Measurements from ENCODE around the gene ART1. TPM values are rescaled to one million over a fixed set of nuclear protein-coding genes. Genes with fewer than 3 reads are reported as not detected.
"Not testable (repeated sequence)": the region's sequence is repeated elsewhere in the genome, so short reads cannot be mapped to it uniquely, and the experiment has no call there.

Gene ART1
- total RNA-seq, 4 donors from 2014 or later = not detected

- WGBS, 2 donors (ENCODE audit: low coverage in 1 of 2) = 62% methylated on average over 2 of the region's 8 CpGs; no CpG with 5 or more reads in 1 of the 2 donors
- Histone ChIP-seq H3K36me3 (no peaks in the 10 kb centered on the region), H3K4me1 (peaks cover 0 to 22% (median 9%) of the 10 kb centered on the region in 3 donors), H3K27ac (no peak overlapping the region), H3K4me3 (no peak overlapping the region), H3K27me3 (no peaks in the 10 kb centered on the region), H3K9me3 (no peaks in the 10 kb centered on the region)
- no peak for ATAC-seq
- TF ChIP-seq POLR2AphosphoS5 (IDR thresholded peaks at IDR 0.05) (no peak), POLR2A (IDR thresholded peaks at IDR 0.05) (no peak), EP300 (IDR thresholded peaks at IDR 0.05) (no peak), CTCF (IDR thresholded peaks at IDR 0.05) (no peak)
Observed at GRCh38 chr11:3641191-3641590, 3.7 kb upstream of the ART1 start.

GRCh38 chr11:3641701-3642070, 3.2 kb upstream of the ART1 start, which contains the start of gene ART5:
Gene ART5 (minus strand): TSS chr11:3641992. CDS start chr11:3641862, 130 bp downstream.
- 0 to 7% methylated on average over 1 to 3 of the region's 21 CpGs for WGBS, 2 donors (ENCODE audit: low coverage in 1 of 2)
- Histone ChIP-seq H3K9me3 (no peaks in the 10 kb centered on the region), H3K4me3 (peak within 1 kb of the TSS; percentile 53 to 62), H3K27me3 (no peaks in the 10 kb centered on the region), H3K27ac (peak within 1 kb of the TSS in 3 of 4 donors; percentile 11 to 69 (median 43)), H3K36me3 (no peaks in the 10 kb centered on the region), H3K4me1 (peaks cover 0 to 22% (median 9%) of the 10 kb centered on the region in 3 donors)
- ATAC-seq = no peak
- no peak for TF ChIP-seq POLR2A (IDR thresholded peaks at IDR 0.05)
- no peak for TF ChIP-seq EP300 (IDR thresholded peaks at IDR 0.05)
- no peak for TF ChIP-seq CTCF (IDR thresholded peaks at IDR 0.05)
- no peak for TF ChIP-seq POLR2AphosphoS5 (IDR thresholded peaks at IDR 0.05)

- no peaks in the 10 kb centered on the region for H3K36me3 ChIP-seq
- TF ChIP-seq POLR2AphosphoS5 (IDR thresholded peaks at IDR 0.05) (no peak), CTCF (IDR thresholded peaks at IDR 0.05) (peak in 1 of 4 experiments; percentile 8)
- ATAC-seq = peak; percentile 91
- H3K9me3 ChIP-seq = no peaks in the 10 kb centered on the region
- H3K27me3 ChIP-seq = no peaks in the 10 kb centered on the region
- peak overlapping the region in 3 of 4 donors; percentile 11 to 69 (median 43) for H3K27ac ChIP-seq
- H3K4me3 ChIP-seq = peak overlapping the region; percentile 53 to 62
- peaks cover 0 to 22% (median 9%) of the 10 kb centered on the region in 3 donors for H3K4me1 ChIP-seq
- WGBS, 2 donors (ENCODE audit: low coverage in 1 of 2) = 0% methylated on average over 2 of the region's 55 CpGs; no CpG with 5 or more reads in 1 of the 2 donors
Observed at GRCh38 chr11:3642071-3642951, 2.6 kb upstream of the ART1 start.

- not testable (repeated sequence) for H3K36me3 ChIP-seq, H3K9me3 ChIP-seq, H3K27me3 ChIP-seq, ATAC-seq
- H3K4me3 ChIP-seq = peak overlapping the region in 1 of 2 donors; percentile 62
- peaks cover 0 to 22% (median 9%) of the 10 kb centered on the region in 3 donors for H3K4me1 ChIP-seq
- WGBS, 2 donors (ENCODE audit: low coverage in 1 of 2) = 27 to 52% methylated on average over 2 to 4 of the region's 11 CpGs
- peak overlapping the region in 1 of 4 donors; percentile 69 for H3K27ac ChIP-seq
Observed at GRCh38 chr11:3643102-3643546, 1.8 kb upstream of the ART1 start.

GRCh38 chr11:3645552-3645951, 624 bp downstream of the ART1 start:
- Histone ChIP-seq H3K36me3 (no peaks in the 10 kb centered on the region), H3K4me1 (peaks cover 0 to 22% (median 9%) of the 10 kb centered on the region in 3 donors), H3K27ac (no peak overlapping the region), H3K27me3 (peaks cover 4% of the 10 kb centered on the region), H3K4me3 (no peak overlapping the region), H3K9me3 (no peaks in the 10 kb centered on the region)
- 87% methylated on average over 4 to 5 of the region's 7 CpGs for WGBS, 2 donors (ENCODE audit: low coverage in 1 of 2)
- no peak for ATAC-seq
- TF ChIP-seq POLR2A (IDR thresholded peaks at IDR 0.05) = no peak
- TF ChIP-seq EP300 (IDR thresholded peaks at IDR 0.05) = no peak
- TF ChIP-seq POLR2AphosphoS5 (IDR thresholded peaks at IDR 0.05) = no peak
- no peak for TF ChIP-seq CTCF (IDR thresholded peaks at IDR 0.05)

- WGBS, 2 donors (ENCODE audit: low coverage in 1 of 2) = 54 to 77% methylated on average over 8 to 11 of the region's 13 CpGs
- H3K27me3 ChIP-seq, H3K27ac ChIP-seq, H3K4me3 ChIP-seq, H3K36me3 ChIP-seq, H3K4me1 ChIP-seq, H3K9me3 ChIP-seq, ATAC-seq: not testable (repeated sequence)
Observed at GRCh38 chr11:3648843-3649242, 3.9 kb downstream of the ART1 start.

GRCh38 chr11:3649374-3649773, 4.4 kb downstream of the ART1 start:
- H3K9me3 ChIP-seq, H3K27ac ChIP-seq, H3K4me3 ChIP-seq, H3K27me3 ChIP-seq, H3K4me1 ChIP-seq, ATAC-seq, H3K36me3 ChIP-seq: not testable (repeated sequence)
- 26 to 43% methylated on average over 7 of the region's 9 CpGs for WGBS, 2 donors (ENCODE audit: low coverage in 1 of 2)

- H3K9me3 ChIP-seq = not testable (repeated sequence)
Observed at GRCh38 chr11:3652514-3652913, 7.6 kb downstream of the ART1 start.

More at GRCh38 chr11:3652514-3652913, 7.6 kb downstream of the ART1 start:
- not testable (repeated sequence) for H3K27ac ChIP-seq, H3K4me1 ChIP-seq, H3K36me3 ChIP-seq, ATAC-seq, H3K4me3 ChIP-seq
- WGBS, 2 donors (ENCODE audit: low coverage in 1 of 2) = 29 to 81% methylated on average over 3 of the region's 3 CpGs
- H3K27me3 ChIP-seq = peaks cover 20% of the 10 kb centered on the region
